Stromal cell of bone marrow (primary cell): ENCODE measurements around the gene PTPRCAP.

ENCODE experiments used
- DNase-seq: peaks from one replicate; pipeline ENCODE4 v3.0.0-alpha.2; 2012; ENCODE audit warnings: low read depth

The PTPRCAP gene

GRCh38 chr11:67395555-67396258 is 41.8 kb downstream of the PTPRCAP start:
- no peak for DNase-seq

GRCh38 chr11:67393990-67394389 is 43.5 kb downstream of the PTPRCAP start:
- DNase-seq, result no peak

- no peak for DNase-seq
Measured at GRCh38 chr11:67393437-67393836, 44.0 kb downstream of the PTPRCAP start.

GRCh38 chr11:67392183-67392715 is 45.2 kb downstream of the PTPRCAP start:
- DNase-seq, result no peak

- DNase-seq, result peak; percentile 89
Measured at GRCh38 chr11:67391304-67392182, 45.9 kb downstream of the PTPRCAP start, which contains the start of gene RAD9A. Gene RAD9A, plus strand, starts transcription at chr11:67391986. Its CDS starts 59 bp downstream, at chr11:67392045.

GRCh38 chr11:67390947-67391303 is 46.6 kb downstream of the PTPRCAP start:
- DNase-seq, result no peak

GRCh38 chr11:67389477-67389876 is 48.0 kb downstream of the PTPRCAP start:
- DNase-seq, result no peak

GRCh38 chr11:67387518-67387917 is 50.0 kb downstream of the PTPRCAP start:
- DNase-seq, result no peak

- DNase-seq, result no peak
Measured at GRCh38 chr11:67387069-67387468, 50.4 kb downstream of the PTPRCAP start.
